Right cardiac atrium (tissue), 5 donors: ENCODE measurements around the gene SERPINE3. TPM values are rescaled to one million over a fixed set of nuclear protein-coding genes. Genes with fewer than 3 reads are reported as not detected.
A peak's percentile ranks its signal among the peaks of the same experiment; 100 is the strongest.

Experiments
- ATAC-seq, 2 donors: fragments of 200-7000 bp; cut with Tn5 transposase; one replicate each; pipeline versions ENCODE4 v1.8.0 to v1.9.1; 2020; ENCODE audit warnings: moderate library complexity in 2 of 2, mild to moderate bottlenecking in 1 of 2
- DNase-seq, 3 donors: peaks; one replicate each; pipeline ENCODE4 v3.0.0-alpha.2; 2020
- H3K27ac ChIP-seq: one replicate; pipeline ENCODE4 v1.5.1; 2013; ENCODE audit warnings: mild to moderate bottlenecking, low read length, control low read depth, moderate library complexity
- H3K27me3 ChIP-seq: one replicate; pipeline ENCODE4 v1.6.1; 2013; ENCODE audit not compliant: control insufficient read depth, insufficient read depth
- H3K4me1 ChIP-seq: one replicate; pipeline ENCODE4 v1.6.1; 2013; ENCODE audit warnings: low read length; ENCODE audit not compliant: control insufficient read depth, insufficient read depth
- H3K4me3 ChIP-seq: one replicate; pipeline ENCODE4 v1.5.1; 2013; ENCODE audit warnings: low read length, control low read depth
- H3K9me3 ChIP-seq: one replicate; pipeline ENCODE4 v1.6.1; 2013; ENCODE audit warnings: low read length; ENCODE audit not compliant: control insufficient read depth
- WGBS: extraction: QIAGEN DNeasy Blood & Tissue Kit; methylation state at CpG from one replicate; pipeline ENCODE4 v1.1.7; 2013; 5-methylcytosine and 5-hydroxymethylcytosine counted together
- intact Hi-C, 4 donors: fragments of 100-400 bp; cut with DNase I; formaldehyde crosslinking; loops; one replicate each; pipeline versions ENCODE4 v1.11.0 to v1.14.0; 2022 to 2023
- polyA plus RNA-seq: library from polyadenylated mRNA; stranded (reverse); fragments of 200-250 nt; gene quantifications from one replicate; pipeline ENCODE4 v1.2.3, GENCODE V29; 2013
- total RNA-seq, 4 donors: library from RNA; stranded (reverse); fragmentation: NEBNext Ultra II Directional; extraction: Animal tissue kit (Norgen Biotek cat#: 25700); gene quantifications; one replicate each; pipeline ENCODE4 v1.2.1, GENCODE V29; 2021
- donor health status: healthy with polysubstance abuse.
- donor health status: DM: no; HTN: yes; CAD: no.
- donor health status: DM: no; HTN: no; CAD: no.
- donor health status: DM: no; HTN: yes; CAD: no; lungs with severe emphysema.
- donor health status: DM: yes; HTN: yes; CAD: no.

The SERPINE3 gene
- total and polyA plus RNA-seq, 5 donors: not detected

DNA sequence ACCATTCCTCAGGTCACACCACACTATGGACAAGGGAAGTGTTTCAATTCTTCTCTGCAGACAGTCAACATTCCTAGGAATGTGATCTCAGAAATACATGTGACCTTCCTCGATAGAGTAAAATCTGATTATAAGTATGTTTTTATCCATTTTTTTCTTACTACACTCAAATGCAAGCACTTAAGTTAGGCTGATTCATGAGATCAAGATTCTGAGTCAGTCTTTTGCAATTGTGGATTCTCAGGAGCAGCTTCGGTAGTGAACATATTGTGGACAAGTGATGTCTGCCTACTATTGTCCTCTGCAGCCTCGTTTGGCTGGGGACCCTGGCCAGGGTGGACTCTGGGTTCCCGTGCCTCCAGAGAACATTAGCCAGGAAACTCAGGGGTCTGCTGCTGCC, 3.2 kb downstream of the SERPINE3 start:
- Histone ChIP-seq H3K4me1 (no peaks in the 10 kb centered on the region), H3K27ac (no peak overlapping the region), H3K9me3 (no peaks in the 10 kb centered on the region), H3K4me3 (no peak overlapping the region), H3K27me3 (no peaks in the 10 kb centered on the region)
- WGBS: 65% methylated on average over 4 of the region's 4 CpGs
- ATAC-seq (no peak), DNase-seq (no peak)
- intact Hi-C loops: no loop called here

DNA sequence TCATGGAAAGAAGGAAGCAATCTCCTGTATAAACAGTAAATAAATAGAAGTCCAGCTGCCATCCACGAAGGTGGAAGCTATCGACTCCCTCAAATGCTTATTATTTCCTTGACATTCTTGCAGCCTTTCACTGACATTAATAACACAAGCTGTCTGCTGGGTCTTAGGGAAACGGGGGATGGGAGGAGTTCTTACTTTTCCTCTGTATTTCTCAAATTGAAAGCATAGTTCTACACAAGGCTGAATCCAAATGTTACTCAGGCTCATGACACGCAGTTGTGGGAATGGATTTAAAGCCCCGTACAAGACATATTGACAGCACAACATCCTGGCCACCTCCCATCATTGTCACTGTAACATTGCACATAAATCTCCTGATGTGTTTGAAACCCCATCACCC, 4.0 kb downstream of the SERPINE3 start:
- no peak overlapping the region for H3K27ac ChIP-seq
- no peaks in the 10 kb centered on the region for H3K9me3 ChIP-seq
- H3K27me3 ChIP-seq: no peaks in the 10 kb centered on the region
- ATAC-seq (no peak), DNase-seq (no peak)
- H3K4me3 ChIP-seq: no peak overlapping the region
- intact Hi-C loops: no loop called here
- H3K4me1 ChIP-seq: no peaks in the 10 kb centered on the region
- 73% methylated on average over 5 of the region's 5 CpGs for WGBS

GRCh38 chr13:51346397-51346796, 6.9 kb downstream of the SERPINE3 start:
- no peak for DNase-seq
- Histone ChIP-seq H3K27me3 (no peaks in the 10 kb centered on the region), H3K4me3 (no peak overlapping the region), H3K9me3 (no peaks in the 10 kb centered on the region), H3K4me1 (no peaks in the 10 kb centered on the region), H3K27ac (no peak overlapping the region)
- no peak for ATAC-seq
- 90% methylated on average over 2 of the region's 2 CpGs for WGBS
- intact Hi-C loops: no loop called here

GRCh38 chr13:51347099-51347498, 7.6 kb downstream of the SERPINE3 start:
- DNase-seq (peak in 1 of 3 donors; percentile 45), ATAC-seq (peak in 1 of 2 donors; percentile 7)
- intact Hi-C loops: no loop called here
- Histone ChIP-seq H3K4me1 (no peaks in the 10 kb centered on the region), H3K9me3 (no peaks in the 10 kb centered on the region), H3K4me3 (no peak overlapping the region), H3K27me3 (no peaks in the 10 kb centered on the region), H3K27ac (no peak overlapping the region)
- WGBS: 86% methylated on average over 9 of the region's 9 CpGs

GRCh38 chr13:51348069-51348967, 8.8 kb downstream of the SERPINE3 start:
- ATAC-seq (peak; percentile 39 to 71), DNase-seq (no peak)
- intact Hi-C loops: no loop called here
- H3K27ac ChIP-seq: no peak overlapping the region
- no peaks in the 10 kb centered on the region for H3K4me1 ChIP-seq
- WGBS: 56% methylated on average over 10 of the region's 10 CpGs
- H3K9me3 ChIP-seq: no peaks in the 10 kb centered on the region
- H3K27me3 ChIP-seq: no peaks in the 10 kb centered on the region
- no peak overlapping the region for H3K4me3 ChIP-seq

DNA sequence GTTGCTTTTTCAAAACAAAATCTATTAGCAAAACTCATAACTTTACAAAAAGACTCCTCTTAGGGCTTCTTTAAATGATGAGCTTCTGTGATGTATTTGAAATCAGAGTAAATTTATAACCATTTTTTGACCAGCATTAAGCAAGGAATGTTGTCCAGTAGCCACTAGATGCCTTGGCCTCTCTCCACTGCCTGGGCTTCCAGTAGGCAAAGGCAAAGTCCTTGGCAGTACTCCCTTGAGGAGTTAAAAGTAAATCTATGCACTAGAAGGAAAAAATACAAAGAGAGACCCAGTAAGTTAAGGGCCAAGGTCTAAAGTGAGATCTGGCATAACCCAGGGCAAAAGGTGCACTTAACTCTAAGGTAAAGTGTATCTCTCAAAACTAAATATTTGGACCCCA, 9.5 kb downstream of the SERPINE3 start:
- intact Hi-C loops: no loop called here
- no peak overlapping the region for H3K27ac ChIP-seq
- H3K4me3 ChIP-seq: no peak overlapping the region
- ATAC-seq (no peak), DNase-seq (no peak)
- no peaks in the 10 kb centered on the region for H3K27me3 ChIP-seq
- H3K9me3 ChIP-seq: no peaks in the 10 kb centered on the region
- no peaks in the 10 kb centered on the region for H3K4me1 ChIP-seq

DNA sequence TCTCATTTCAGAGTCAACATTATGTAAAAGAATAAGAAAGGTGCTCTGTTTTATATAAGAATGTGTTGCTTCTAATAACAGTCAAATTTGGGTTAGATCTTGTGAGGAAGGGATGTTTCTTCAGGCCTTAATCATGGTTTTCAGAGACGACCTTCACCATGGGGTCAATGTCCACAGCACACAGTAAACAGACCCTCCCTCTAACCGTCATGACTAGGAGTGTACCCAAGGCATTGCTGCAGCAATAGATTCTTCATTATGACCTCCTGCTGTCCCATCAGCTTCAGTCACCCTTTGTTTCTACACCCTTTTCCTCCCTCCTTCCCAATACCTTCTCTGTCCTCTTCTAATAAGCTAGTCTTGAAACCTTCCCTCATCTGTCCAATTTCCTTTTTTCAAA, 15.7 kb downstream of the SERPINE3 start:
- H3K4me1 ChIP-seq: no peaks in the 10 kb centered on the region
- H3K4me3 ChIP-seq: no peak overlapping the region
- 81% methylated on average over 2 of the region's 2 CpGs for WGBS
- ATAC-seq (no peak), DNase-seq (no peak)
- intact Hi-C loops: no loop called here
- H3K27ac ChIP-seq: no peak overlapping the region
- H3K9me3 ChIP-seq: no peaks in the 10 kb centered on the region
- no peaks in the 10 kb centered on the region for H3K27me3 ChIP-seq

DNA sequence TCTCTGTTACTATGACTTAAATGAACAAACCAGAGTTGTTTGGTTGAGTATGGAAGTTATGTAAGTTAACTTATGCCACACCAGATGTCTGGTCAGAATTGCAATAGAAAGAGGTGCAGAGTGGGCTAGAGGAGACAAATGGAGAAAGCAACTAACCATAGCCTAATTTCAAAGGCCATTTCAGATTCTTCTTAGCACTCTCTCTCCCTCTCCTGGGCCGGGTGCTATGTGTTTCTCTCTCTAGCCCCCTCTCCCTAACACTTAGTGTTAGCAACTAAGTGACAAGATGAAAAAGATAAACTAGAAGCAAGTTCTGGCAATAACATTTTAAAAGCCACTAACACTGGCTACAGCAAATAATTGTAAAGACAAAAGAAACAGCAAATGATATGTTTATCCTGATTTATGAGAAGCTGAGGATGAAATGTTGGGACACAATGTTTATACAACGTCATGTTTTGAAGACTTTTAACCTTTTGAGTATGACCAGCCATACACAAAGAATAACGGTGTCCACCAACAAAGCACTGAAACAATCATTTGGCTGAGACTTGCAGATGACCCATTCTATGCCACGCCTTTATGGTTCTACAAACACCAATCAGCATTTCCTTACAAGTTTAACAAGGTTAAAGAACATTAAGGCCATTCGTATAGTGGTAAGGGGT, 18.6 kb downstream of the SERPINE3 start:
- Histone ChIP-seq H3K27ac (no peak overlapping the region), H3K4me1 (no peaks in the 10 kb centered on the region), H3K4me3 (no peak overlapping the region), H3K9me3 (no peaks in the 10 kb centered on the region), H3K27me3 (no peaks in the 10 kb centered on the region)
- WGBS: 67% methylated on average over 5 of the region's 5 CpGs
- ATAC-seq: no peak
- no peak for DNase-seq
- intact Hi-C loops: no loop called here

- 96% methylated on average over 1 of the region's 1 CpG for WGBS
- ATAC-seq (no peak), DNase-seq (no peak)
- Histone ChIP-seq H3K27me3 (no peaks in the 10 kb centered on the region), H3K9me3 (no peaks in the 10 kb centered on the region), H3K4me1 (no peaks in the 10 kb centered on the region), H3K4me3 (no peak overlapping the region), H3K27ac (no peak overlapping the region)
- intact Hi-C loops: no loop called here
These were observed 19.9 kb downstream of the SERPINE3 start for GRCh38 chr13:51359352-51359751.

- no peak overlapping the region for H3K4me3 ChIP-seq
- no peak for ATAC-seq
- WGBS: 94% methylated on average over 1 of the region's 1 CpG
These were observed 21.0 kb downstream of the SERPINE3 start for GRCh38 chr13:51360489-51360888.

DNA sequence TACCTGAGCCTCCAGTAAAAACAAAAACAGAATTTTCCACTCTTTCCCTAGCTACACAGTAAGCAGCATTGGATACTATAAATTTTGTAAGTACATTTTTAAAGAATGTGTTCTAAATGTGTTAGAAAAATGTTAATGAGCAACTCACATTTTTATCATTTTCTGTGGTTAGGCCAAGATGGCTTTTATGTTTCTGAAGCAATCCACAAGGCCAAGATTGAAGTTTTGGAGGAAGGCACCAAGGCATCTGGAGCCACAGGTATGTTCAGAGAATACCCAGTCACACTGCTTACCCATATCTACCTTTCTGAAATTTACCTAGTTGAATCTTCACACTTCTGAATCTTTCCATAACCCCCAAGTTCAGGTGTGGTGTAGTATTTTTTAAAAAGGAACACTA, 21.6 kb downstream of the SERPINE3 start:
- intact Hi-C loops: no loop called here
- ATAC-seq: no peak

More at GRCh38 chr13:51360489-51360888, 21.0 kb downstream of the SERPINE3 start:
- no peak overlapping the region for H3K27ac ChIP-seq
- no peaks in the 10 kb centered on the region for H3K4me1 ChIP-seq
- intact Hi-C loops: no loop called here
- H3K27me3 ChIP-seq: no peaks in the 10 kb centered on the region
- DNase-seq: no peak
- no peaks in the 10 kb centered on the region for H3K9me3 ChIP-seq

More for the DNA sequence above, 21.6 kb downstream of the SERPINE3 start:
- no peak for DNase-seq
- no peaks in the 10 kb centered on the region for H3K4me1 ChIP-seq
- no peaks in the 10 kb centered on the region for H3K9me3 ChIP-seq
- no peak overlapping the region for H3K4me3 ChIP-seq
- H3K27ac ChIP-seq: no peak overlapping the region
- H3K27me3 ChIP-seq: no peaks in the 10 kb centered on the region
